GM18870 (cell line): ENCODE measurements around the gene LITAFD.
"Not testable (repeated sequence)": the region's sequence is repeated elsewhere in the genome, so short reads cannot be mapped to it uniquely, and the experiment has no call there.

ENCODE experiments used
- ATAC-seq: cut with Tn5 transposase; IDR thresholded peaks from one replicate; pipeline ENCODE4 v1.9.1; 2021; ENCODE audit warnings: moderate library complexity; ENCODE audit not compliant: unreplicated experiment

LITAFD gene

GRCh38 chr16:8882041-8882617 is at the start of gene LITAFD:
Gene LITAFD (plus strand): TSS chr16:8882351. CDS start chr16:8884356, 2,005 bp downstream.
- ATAC-seq = no peak

DNA sequence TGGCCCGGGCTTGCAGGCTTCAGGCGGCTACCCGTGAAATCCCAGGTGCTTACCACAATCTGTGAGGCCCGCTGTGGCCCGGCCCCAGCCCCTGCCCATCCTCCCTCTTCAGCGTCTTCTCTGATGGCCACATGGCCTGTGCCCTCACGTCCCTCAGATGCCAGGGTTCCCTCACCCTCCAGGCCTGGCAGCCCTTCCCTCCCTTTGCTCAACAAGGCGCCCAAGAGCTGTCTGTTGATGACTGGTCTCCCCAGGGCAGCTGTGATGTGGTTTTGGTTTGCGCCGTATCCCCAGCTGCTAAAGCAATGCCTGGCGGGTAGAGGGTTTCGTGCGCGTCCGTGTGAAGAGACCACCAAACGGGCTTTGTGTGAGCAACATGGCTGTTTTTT is 49.4 kb upstream of the LITAFD start:
- no peak for ATAC-seq

- not testable (repeated sequence) for ATAC-seq
Measured at GRCh38 chr16:8836797-8837196, 45.4 kb upstream of the LITAFD start.

GRCh38 chr16:8837594-8837993 is 44.6 kb upstream of the LITAFD start:
- ATAC-seq = not testable (repeated sequence)

- ATAC-seq = not testable (repeated sequence)
Measured at GRCh38 chr16:8842016-8842415, 40.1 kb upstream of the LITAFD start.

- not testable (repeated sequence) for ATAC-seq
Measured at GRCh38 chr16:8843296-8843695, 38.9 kb upstream of the LITAFD start.

GRCh38 chr16:8845699-8846298 is 36.4 kb upstream of the LITAFD start:
- ATAC-seq = no peak

- no peak for ATAC-seq
Measured at GRCh38 chr16:8846401-8846932, 35.7 kb upstream of the LITAFD start.

- ATAC-seq = no peak
Measured at GRCh38 chr16:8847145-8847544, 35.0 kb upstream of the LITAFD start.

GRCh38 chr16:8847623-8848022 is 34.5 kb upstream of the LITAFD start:
- no peak for ATAC-seq

- ATAC-seq = no peak
Measured at GRCh38 chr16:8848231-8848938, 33.8 kb upstream of the LITAFD start.

- no peak for ATAC-seq
Measured at GRCh38 chr16:8848939-8849391, 33.2 kb upstream of the LITAFD start.

GRCh38 chr16:8849411-8850011 is 32.6 kb upstream of the LITAFD start:
- ATAC-seq = no peak

DNA sequence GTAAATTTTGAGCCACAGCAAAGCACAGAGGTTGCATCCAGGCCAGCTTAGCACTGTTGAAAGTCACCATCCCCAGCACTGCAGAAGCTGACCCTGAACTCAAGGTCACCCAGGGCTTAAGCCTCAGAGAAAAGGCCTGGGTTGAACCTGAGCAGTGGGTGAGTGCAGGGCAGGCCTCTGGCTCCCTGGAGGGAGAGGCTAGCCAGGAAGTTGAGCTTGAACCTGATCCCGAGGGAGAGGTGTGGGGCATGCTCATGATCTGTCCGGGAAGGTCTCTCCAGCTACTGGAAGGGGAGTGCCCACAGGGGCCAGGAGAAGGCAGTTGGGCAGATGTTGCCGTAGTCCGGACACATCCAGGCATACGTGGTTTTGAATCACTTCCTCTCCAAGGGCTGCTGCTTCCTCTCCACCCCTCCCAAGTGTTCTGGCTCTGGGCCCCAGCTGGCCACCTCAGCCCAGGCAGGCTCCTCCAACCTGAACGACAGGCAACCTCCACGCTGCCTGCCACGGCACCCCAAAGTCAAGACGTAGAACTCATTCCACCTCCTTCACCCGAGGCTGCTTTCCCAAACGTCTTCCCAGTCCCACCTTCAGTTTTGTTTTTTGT is 31.8 kb upstream of the LITAFD start:
- ATAC-seq = no peak

DNA sequence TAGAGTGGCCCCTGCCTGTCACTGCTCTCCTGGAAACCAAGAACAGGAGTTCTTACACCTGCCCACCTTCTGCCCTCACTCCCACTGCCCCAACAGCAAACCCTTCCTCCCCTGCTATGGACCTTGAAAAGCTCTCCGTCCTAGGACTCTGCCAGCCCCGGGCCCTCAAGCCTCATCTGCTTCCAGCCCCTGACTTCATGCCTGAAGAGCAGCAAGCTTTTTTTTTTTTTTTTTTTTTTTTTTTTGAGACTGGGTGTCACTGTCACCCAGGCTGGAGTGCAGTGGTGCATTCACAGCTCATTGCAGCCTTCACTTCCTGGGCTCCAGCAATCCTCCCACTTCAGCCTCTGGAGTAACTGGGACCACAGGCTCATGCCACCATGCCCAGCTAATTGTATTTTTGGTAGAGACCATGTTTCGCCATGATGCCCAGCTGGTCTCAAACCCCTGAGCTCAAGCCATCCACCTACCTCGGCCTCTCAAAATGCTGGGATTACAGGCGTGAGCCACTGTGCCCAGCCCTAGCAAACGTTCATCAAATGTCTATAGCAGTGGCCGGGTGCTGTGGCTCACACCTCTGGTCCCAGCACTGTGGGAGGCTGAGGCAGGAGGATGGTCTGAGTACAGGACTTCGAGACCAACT is 30.3 kb upstream of the LITAFD start:
- ATAC-seq = no peak

DNA sequence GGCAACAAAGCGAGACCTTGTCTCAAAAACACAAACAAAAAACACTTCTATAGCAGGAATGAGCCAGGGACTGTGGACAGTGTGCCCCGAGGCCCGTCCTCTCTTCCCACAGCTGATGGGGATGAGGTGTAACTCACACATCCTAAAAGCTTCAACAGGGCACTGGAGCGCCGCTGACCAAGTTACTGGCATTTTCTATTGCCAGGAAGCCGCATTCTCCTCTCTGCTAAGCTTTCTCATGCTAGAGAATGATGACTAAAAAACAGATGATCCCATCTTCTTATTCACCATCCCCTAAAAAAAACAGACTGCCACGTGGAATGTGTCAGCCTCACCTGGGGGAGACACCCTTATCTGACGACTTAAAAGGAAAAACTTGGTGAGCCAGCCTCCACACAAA is 29.6 kb upstream of the LITAFD start:
- ATAC-seq = no peak

GRCh38 chr16:8853150-8853549 is 29.0 kb upstream of the LITAFD start:
- no peak for ATAC-seq

GRCh38 chr16:8853611-8854010 is 28.5 kb upstream of the LITAFD start:
- ATAC-seq = no peak

GRCh38 chr16:8854298-8854948 is 27.7 kb upstream of the LITAFD start:
- no peak for ATAC-seq
